H1 (cell line): ENCODE measurements around the gene PLCXD1. TPM values are rescaled to one million over a fixed set of nuclear protein-coding genes. Genes with fewer than 3 reads are reported as not detected.
A peak's percentile ranks its signal among the peaks of the same experiment; 100 is the strongest.
"Not testable (repeated sequence)": the region's sequence is repeated elsewhere in the genome, so short reads cannot be mapped to it uniquely, and the experiment has no call there.

ENCODE experiments used
- CTCF ChIA-PET: fragments of 300-600 bp; sonication (Branson Sonifier 250); formaldehyde crosslinking; loops from one replicate; lab custom pipeline; 2021; ENCODE audit not compliant: partially characterized antibody; lab: Charles Lee
- POLR2A ChIA-PET: fragments of 300-600 bp; sonication (Branson Sonifier 250); formaldehyde crosslinking; loops from one replicate; lab custom pipeline; 2021; ENCODE audit warnings: inconsistent platforms; ENCODE audit not compliant: partially characterized antibody; lab: Charles Lee
- DNase-seq, 2 experiments: peaks; one replicate each; pipeline versions ENCODE4 v3.0.0 to v3.0.0-alpha.2; 2010 to 2022; ENCODE audit warnings: low spot score in 2 of 2, low read depth in 1 of 2, mixed read lengths in 1 of 2
- FAIRE-seq: peaks from 2 replicates; lab custom pipeline; 2011; peaks lifted over from hg19 to GRCh38; lab: Jason Lieb, UNC
- H2AFZ ChIP-seq: 2 replicates; pipeline ENCODE4 v1.8.1; 2012; ENCODE audit warnings: low read length, inconsistent platforms
- H2AK5ac ChIP-seq: 2 replicates; pipeline ENCODE4 v1.6.1; 2013; ENCODE audit warnings: low read depth, low read length
- H2BK120ac ChIP-seq: replicated peaks from 2 replicates; pipeline ENCODE3; 2013; ENCODE audit warnings: low read depth, low read length, inconsistent platforms
- H2BK12ac ChIP-seq: 2 replicates; pipeline ENCODE4 v1.6.1; 2013; ENCODE audit warnings: low read depth, low read length
- H2BK15ac ChIP-seq: 2 replicates; pipeline ENCODE4 v1.6.1; 2013; ENCODE audit warnings: low read length
- H2BK20ac ChIP-seq: 2 replicates; pipeline ENCODE4 v1.6.1; 2013; ENCODE audit warnings: low read length
- H2BK5ac ChIP-seq: 2 replicates; pipeline ENCODE4 v1.6.1; 2013; ENCODE audit warnings: low read depth, low read length
- H3K14ac ChIP-seq: 2 replicates; pipeline ENCODE4 v1.6.1; 2013; ENCODE audit warnings: inconsistent platforms; ENCODE audit not compliant: insufficient read length
- H3K18ac ChIP-seq: 2 replicates; pipeline ENCODE4 v1.6.1; 2013; ENCODE audit warnings: low read length; ENCODE audit errors: extremely low read depth
- H3K23ac ChIP-seq: 2 replicates; pipeline ENCODE4 v1.6.1; 2013; ENCODE audit warnings: inconsistent platforms; ENCODE audit not compliant: insufficient read length
- H3K23me2 ChIP-seq: 2 replicates; pipeline ENCODE4 v1.6.1; 2013; ENCODE audit warnings: low read depth, low read length
- H3K27ac ChIP-seq: 2 replicates; pipeline ENCODE4 v1.6.1; 2011; ENCODE audit warnings: low read depth, low read length, inconsistent platforms
- H3K27me3 ChIP-seq, 4 experiments: replicated peaks in 1 of 4; 1 replicate in 1 of 4; 2 replicates in 3 of 4; pipeline versions ENCODE4 v1.6.1 to v1.8.1; 2011 to 2013; ENCODE audit warnings: low read length in 3 of 4, mild to moderate bottlenecking in 3 of 4, inconsistent platforms in 2 of 4, mixed read lengths in 2 of 4, moderate library complexity in 1 of 4; ENCODE audit not compliant: control insufficient read depth in 3 of 4, insufficient read depth in 3 of 4; ENCODE audit errors: extremely low read depth in 1 of 4
- H3K36me3 ChIP-seq, 4 experiments: 2 replicates each; pipeline versions ENCODE4 v1.6.1 to v1.8.1; 2011 to 2013; ENCODE audit warnings: mild to moderate bottlenecking in 4 of 4, low read length in 3 of 4, moderate library complexity in 2 of 4, control low read depth in 1 of 4, inconsistent platforms in 1 of 4; ENCODE audit not compliant: insufficient read depth in 4 of 4, control insufficient read depth in 2 of 4
- H3K4ac ChIP-seq: replicated peaks from 2 replicates; pipeline ENCODE3; 2013; ENCODE audit warnings: low read length, low read depth, mixed read lengths, inconsistent platforms; ENCODE audit not compliant: insufficient read length
- H3K4me1 ChIP-seq, 4 experiments: replicated peaks in 1 of 4; 1 replicate in 1 of 4; 2 replicates in 3 of 4; pipeline versions ENCODE4 v1.6.1 to v1.8.1; 2011 to 2013; ENCODE audit warnings: low read length in 3 of 4, inconsistent platforms in 2 of 4, mixed read lengths in 1 of 4; ENCODE audit not compliant: insufficient read depth in 4 of 4, control insufficient read depth in 3 of 4
- H3K4me2 ChIP-seq, 2 experiments: 2 replicates each; pipeline versions ENCODE4 v1.6.1 to v1.8.1; 2011 to 2013; ENCODE audit warnings: low read depth in 2 of 2, low read length in 2 of 2, control low read depth in 1 of 2, inconsistent platforms in 1 of 2, mild to moderate bottlenecking in 1 of 2; ENCODE audit not compliant: insufficient read depth in 1 of 2
- H3K4me3 ChIP-seq, 4 experiments: fragments of 200-600, 300-600 bp in 1 of 4; sonication (generic), shearing (Covaris generic), sonication (Bioruptor Twin) in 1 of 4; 2 replicates each; pipeline versions ENCODE4 v1.5.1 to v1.8.1; 2011 to 2016; ENCODE audit warnings: low read length in 4 of 4, low read depth in 3 of 4, control low read depth in 2 of 4, inconsistent platforms in 2 of 4, mild to moderate bottlenecking in 2 of 4, mixed read lengths in 1 of 4, moderate library complexity in 1 of 4; ENCODE audit not compliant: insufficient read depth in 2 of 4; ENCODE audit errors: extremely low read depth in 1 of 4
- H3K56ac ChIP-seq: replicated peaks from 2 replicates; pipeline ENCODE3; 2013; ENCODE audit warnings: low read depth, mild to moderate bottlenecking, mixed read lengths, low read length, inconsistent platforms; ENCODE audit not compliant: insufficient read length
- H3K79me1 ChIP-seq: 2 replicates; pipeline ENCODE4 v1.6.1; 2013; ENCODE audit warnings: low read depth, low read length, control low read depth
- H3K79me2 ChIP-seq, 2 experiments: 2 replicates each; pipeline versions ENCODE4 v1.6.1 to v1.8.1; 2012 to 2013; ENCODE audit warnings: low read length in 2 of 2, mild to moderate bottlenecking in 2 of 2, inconsistent platforms in 1 of 2; ENCODE audit not compliant: insufficient read depth in 2 of 2, control insufficient read depth in 1 of 2
- H3K9ac ChIP-seq, 4 experiments: replicated peaks in 1 of 4; 1 replicate in 1 of 4; 2 replicates in 3 of 4; pipeline versions ENCODE4 v1.6.1 to v1.8.1; 2011 to 2013; ENCODE audit warnings: low read depth in 3 of 4, low read length in 3 of 4, control low read depth in 2 of 4, mild to moderate bottlenecking in 2 of 4, moderate library complexity in 2 of 4, inconsistent platforms in 1 of 4; ENCODE audit errors: extremely low read depth in 1 of 4
- H3K9me3 ChIP-seq, 2 experiments: 2 replicates each; pipeline versions ENCODE4 v1.6.1 to v1.8.1; 2012 to 2013; ENCODE audit warnings: mild to moderate bottlenecking in 2 of 2, moderate library complexity in 2 of 2, control low read depth in 1 of 2, inconsistent platforms in 1 of 2, low read depth in 1 of 2, low read length in 1 of 2, mixed read lengths in 1 of 2; ENCODE audit not compliant: insufficient read depth in 2 of 2
- H4K20me1 ChIP-seq, 2 experiments: replicated peaks in 1 of 2; 2 replicates each; pipeline versions ENCODE3 to v1.8.1; 2011 to 2013; ENCODE audit warnings: inconsistent platforms in 2 of 2, low read length in 2 of 2, mild to moderate bottlenecking in 1 of 2; ENCODE audit not compliant: insufficient read depth in 2 of 2, control insufficient read depth in 1 of 2
- H4K5ac ChIP-seq: 2 replicates; pipeline ENCODE4 v1.6.1; 2013; ENCODE audit warnings: low read length, low read depth, mixed read lengths, inconsistent platforms; ENCODE audit not compliant: insufficient read length
- H4K8ac ChIP-seq: 2 replicates; pipeline ENCODE4 v1.8.0; 2013; ENCODE audit warnings: mild to moderate bottlenecking, moderate library complexity, low read length, inconsistent platforms; ENCODE audit not compliant: insufficient read depth; ENCODE audit errors: extremely low read depth
- H4K91ac ChIP-seq: replicated peaks from 2 replicates; pipeline ENCODE3; 2013; ENCODE audit warnings: low read length, mixed read lengths, inconsistent platforms; ENCODE audit not compliant: insufficient read length
- WGBS, 2 experiments: shearing (Covaris generic) in 1 of 2; methylation state at CpG; one replicate each; pipeline versions ENCODE4 v1.1.6 to v1.1.7; 2013 to 2015; ENCODE audit warnings: low lambda C conversion rate in 2 of 2, mixed read lengths in 2 of 2, inconsistent platforms in 1 of 2, low coverage in 1 of 2, missing lambda C conversion rate in 1 of 2; ENCODE audit not compliant: insufficient replicate concordance in 2 of 2, insufficient coverage in 1 of 2, insufficient read length in 1 of 2; ENCODE audit errors: extremely low coverage in 1 of 2, missing lambda C conversion rate in 1 of 2; 5-methylcytosine and 5-hydroxymethylcytosine counted together
- polyA plus RNA-seq, 7 experiments: library from polyadenylated mRNA; depleted of rRNA in 3 of 7; stranded (reverse) in 5 of 7; unstranded in 2 of 7; fragments of >200 nt in 5 of 7; fragments of 200-250 nt in 2 of 7; gene quantifications; 1 replicate in 5 of 7; 2 replicates in 1 of 7; 4 replicates in 1 of 7; pipeline versions ENCODE4 v1.2.1 to v1.2.3, GENCODE V29; 2011 to 2013; ENCODE audit warnings: missing spikeins in 2 of 7, mixed read lengths in 2 of 7
- total RNA-seq: library from RNA; stranded (reverse); fragmentation: NEBNext Ultra II Directional; extraction: Animal tissue kit (Norgen Biotek cat#: 25700); gene quantifications from 2 replicates; pipeline ENCODE4 v1.2.1, GENCODE V29; 2021

PLCXD1 gene
- total and polyA plus RNA-seq, 2 of the 8 experiments (the other 6 are each of a cell fraction or from before 2014, with no cell fraction given), result 93.6 to 124 TPM

- H3K27me3 ChIP-seq, FAIRE-seq, POLR2A ChIA-PET, H2BK12ac ChIP-seq, DNase-seq, H3K14ac ChIP-seq, H3K9me3 ChIP-seq, H2BK120ac ChIP-seq, H2AFZ ChIP-seq, CTCF ChIA-PET, H3K4me1 ChIP-seq, H2BK5ac ChIP-seq, H3K23ac ChIP-seq, H2BK15ac ChIP-seq, H3K79me2 ChIP-seq, H3K79me1 ChIP-seq, H3K18ac ChIP-seq, H2AK5ac ChIP-seq, H3K27ac ChIP-seq, H3K9ac ChIP-seq, H3K23me2 ChIP-seq, H3K56ac ChIP-seq, H4K5ac ChIP-seq, H2BK20ac ChIP-seq, H3K4ac ChIP-seq, H4K91ac ChIP-seq: not testable (repeated sequence)
- peaks cover 0 to 20% (median 0%) of the 10 kb centered on the region in 4 experiments; a peak in 2 of 8 replicates for H3K36me3 ChIP-seq
- H3K4me3 ChIP-seq, result peak overlapping the region in 1 of 4 experiments; percentile 55; a peak in 2 of 8 replicates
- peak overlapping the region; percentile 71; the same call in 1 of the 2 replicates for H4K8ac ChIP-seq
- H4K20me1 ChIP-seq, result peaks cover 0 to 13% of the 10 kb centered on the region in 2 experiments
- WGBS, 2 experiments, result 87% methylated on average over 22 of the region's 29 CpGs; no CpG with 5 or more reads in 1 of the 2 experiments
- H3K4me2 ChIP-seq, result peak overlapping the region; percentile 46 to 96; a peak in 3 of 4 replicates
These were observed 49.1 kb downstream of the PLCXD1 start for GRCh38 chrX:330141-330725.
